Measurements from ENCODE around the gene ADGRL4. TPM values are rescaled to one million over a fixed set of nuclear protein-coding genes. Genes with fewer than 3 reads are reported as not detected.

Gene ADGRL4
- total RNA-seq (2022; extraction: Qiagen RNA extraction), result not detected in 5 replicates

GRCh38 chr1:79006564-79006963 is at the start of gene ADGRL4:
ADGRL4 (minus strand) TSS chr1:79006730; CDS start chr1:79006654, 76 bp downstream.

